A549 treated with AZD9567 at 1 μM for 4 hours (cell line): Measurements from ENCODE around the gene NTRK3. TPM values are rescaled to one million over a fixed set of nuclear protein-coding genes. Genes with fewer than 3 reads are reported as not detected.

Experiments
- total RNA-seq: library from RNA; stranded (reverse); fragments of 200-300 nt; extraction: Qiagen RNA extraction; gene quantifications from 5 replicates; pipeline ENCODE4 v1.2.3, GENCODE V29; 2022; ENCODE audit not compliant: insufficient read depth

Gene NTRK3
- total RNA-seq, result 13.5 to 25.5 TPM (median 18.2 TPM) in 5 replicates

DNA sequence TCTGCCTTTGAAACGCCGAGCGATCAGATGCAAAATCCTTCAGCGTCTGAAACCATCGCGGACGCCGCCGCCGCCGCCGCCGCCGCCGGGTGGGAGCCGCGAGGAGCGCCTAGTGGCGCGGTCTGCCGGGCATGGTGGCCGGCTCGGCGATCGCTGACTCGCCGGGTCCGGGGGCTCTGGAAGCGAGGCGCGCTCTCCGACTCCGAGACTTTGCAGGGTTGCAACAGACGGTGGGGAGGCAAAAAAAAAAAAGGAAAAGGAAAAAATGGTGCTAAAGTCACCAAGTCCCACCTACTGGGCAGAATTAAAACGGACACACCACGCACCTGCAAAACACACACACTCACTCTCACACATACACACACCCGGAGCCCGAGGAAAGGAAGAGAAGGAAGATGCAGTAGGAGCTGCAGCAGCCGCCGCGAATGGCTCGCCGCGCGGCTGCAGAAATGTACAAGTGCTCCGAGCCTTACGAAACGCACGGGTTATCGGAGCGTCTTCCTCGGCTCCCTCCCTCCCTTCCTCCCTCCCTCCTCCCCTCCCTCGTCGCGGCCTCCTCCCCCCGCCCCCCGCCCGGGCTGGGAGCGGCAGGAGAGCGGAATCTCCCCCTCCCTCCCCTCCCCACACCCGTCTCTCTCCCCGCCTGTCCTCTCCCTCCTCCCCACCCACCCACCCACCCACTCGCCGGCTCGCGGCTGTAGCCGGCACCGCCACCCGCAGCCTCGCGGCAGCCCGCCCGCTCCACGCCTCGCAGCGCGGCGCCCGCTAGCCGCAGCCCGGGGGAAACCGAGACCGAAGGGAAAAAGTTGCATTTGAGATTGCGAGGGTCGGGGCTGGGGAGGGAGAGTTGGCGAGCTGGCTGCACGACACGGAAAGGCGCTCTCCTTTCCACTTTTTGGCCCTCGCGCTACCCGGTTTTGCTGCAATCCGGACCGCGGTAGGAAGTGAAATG lies at the start of gene NTRK3:
Gene NTRK3 (minus strand): TSS at position 461 of the 952 bp plus-strand sequence. CDS start 586 bp downstream, outside the sequence.

Other genes starting within 250 kb of the NTRK3 start
- 27.3 to 63.2 TPM (median 56.8 TPM) in 5 replicates for gene MRPL46, start 210.6 kb upstream of the NTRK3 start, total RNA-seq
- 109 to 152 TPM (median 114 TPM) in 5 replicates for gene MRPS11, start 211.0 kb upstream of the NTRK3 start, total RNA-seq